Measurements from ENCODE around the gene HDAC4. TPM values are rescaled to one million over a fixed set of nuclear protein-coding genes. Genes with fewer than 3 reads are reported as not detected.

HDAC4 gene
- total RNA-seq, 1 donor from 2014 or later: 65.7 TPM

GRCh38 chr2:239139566-239139965, 261.3 kb downstream of the HDAC4 start:
- DNase-seq (ENCODE audit: low spot score in 2 of 2): no peak
- Histone ChIP-seq H3K4me1 (peaks cover 0 to 3% of the 10 kb centered on the region in 2 donors), H3K36me3 (peaks cover 15 to 30% of the 10 kb centered on the region in 2 donors), H3K27me3 (no peaks in the 10 kb centered on the region), H3K9me3 (no peaks in the 10 kb centered on the region), H3K4me3 (no peak overlapping the region), H3K27ac (no peak overlapping the region)
- intact Hi-C loops (cut with DNase I): no loop called here
- TF ChIP-seq CTCF (IDR thresholded peaks at IDR 0.05): no peak

- no peak for DNase-seq (ENCODE audit: low spot score in 2 of 2)
- Histone ChIP-seq H3K9me3 (no peaks in the 10 kb centered on the region), H3K4me3 (no peak overlapping the region), H3K4me1 (peaks cover 0 to 3% of the 10 kb centered on the region in 2 donors), H3K27me3 (no peaks in the 10 kb centered on the region), H3K27ac (no peak overlapping the region), H3K36me3 (peaks cover 20 to 30% of the 10 kb centered on the region in 2 donors)
- TF ChIP-seq CTCF (IDR thresholded peaks at IDR 0.05): no peak
- intact Hi-C loops (cut with DNase I): no loop called here
Observed at GRCh38 chr2:239139101-239139500, 261.7 kb downstream of the HDAC4 start.

GRCh38 chr2:239138610-239139009, 262.2 kb downstream of the HDAC4 start:
- no peaks in the 10 kb centered on the region for H3K9me3 ChIP-seq
- no peak for TF ChIP-seq CTCF (IDR thresholded peaks at IDR 0.05)
- H3K27me3 ChIP-seq: no peaks in the 10 kb centered on the region
- intact Hi-C loops (cut with DNase I): no loop called here
- H3K4me1 ChIP-seq: peaks cover 0 to 3% of the 10 kb centered on the region in 2 donors
- peaks cover 24 to 35% of the 10 kb centered on the region in 2 donors for H3K36me3 ChIP-seq
- H3K4me3 ChIP-seq: no peak overlapping the region
- H3K27ac ChIP-seq: no peak overlapping the region
- no peak for DNase-seq (ENCODE audit: low spot score in 2 of 2)

- no peaks in the 10 kb centered on the region for H3K27me3 ChIP-seq
- no peak for DNase-seq (ENCODE audit: low spot score in 2 of 2)
- H3K36me3 ChIP-seq: peaks cover 29 to 42% of the 10 kb centered on the region in 2 donors
- intact Hi-C loops (cut with DNase I): no loop called here
- peaks cover 0 to 3% of the 10 kb centered on the region in 2 donors for H3K4me1 ChIP-seq
- H3K9me3 ChIP-seq: no peaks in the 10 kb centered on the region
- H3K27ac ChIP-seq: no peak overlapping the region
- no peak for TF ChIP-seq CTCF (IDR thresholded peaks at IDR 0.05)
- H3K4me3 ChIP-seq: no peak overlapping the region
Observed at GRCh38 chr2:239137898-239138283, 262.9 kb downstream of the HDAC4 start.

- H3K9me3 ChIP-seq: no peaks in the 10 kb centered on the region
- H3K27me3 ChIP-seq: no peaks in the 10 kb centered on the region
- no peak for TF ChIP-seq CTCF (IDR thresholded peaks at IDR 0.05)
- no peak overlapping the region for H3K4me3 ChIP-seq
- intact Hi-C loops (cut with DNase I): no loop called here
- H3K4me1 ChIP-seq: peaks cover 0 to 3% of the 10 kb centered on the region in 2 donors
- DNase-seq (ENCODE audit: low spot score in 2 of 2): no peak
- no peak overlapping the region for H3K27ac ChIP-seq
- peaks cover 34 to 48% of the 10 kb centered on the region in 2 donors for H3K36me3 ChIP-seq
Observed at GRCh38 chr2:239137165-239137897, 263.5 kb downstream of the HDAC4 start.
